ENCODE measurements around the gene AHNAK2.
A peak's percentile ranks its signal among the peaks of the same experiment; 100 is the strongest.
"Not testable (repeated sequence)": the region's sequence is repeated elsewhere in the genome, so short reads cannot be mapped to it uniquely, and the experiment has no call there.

Gene AHNAK2

GRCh38 chr14:104971447-104972240, 6.5 kb downstream of the AHNAK2 start:
- no peak for DNase-seq

GRCh38 chr14:104970231-104971068, 7.7 kb downstream of the AHNAK2 start:
- peak; percentile 85 for DNase-seq

GRCh38 chr14:104969741-104970230, 8.4 kb downstream of the AHNAK2 start:
- no peak for DNase-seq

GRCh38 chr14:104968541-104969401, 9.4 kb downstream of the AHNAK2 start:
- DNase-seq, result peak; percentile 35

- DNase-seq, result peak; percentile 72
These were observed 10.0 kb downstream of the AHNAK2 start for GRCh38 chr14:104968153-104968527.

- peak; percentile 55 for DNase-seq
These were observed 10.6 kb downstream of the AHNAK2 start for GRCh38 chr14:104967386-104968152.

GRCh38 chr14:104966981-104967385, 11.2 kb downstream of the AHNAK2 start:
- no peak for DNase-seq

GRCh38 chr14:104966261-104966865, 11.8 kb downstream of the AHNAK2 start:
- no peak for DNase-seq

GRCh38 chr14:104965561-104966231, 12.5 kb downstream of the AHNAK2 start:
- no peak for DNase-seq

GRCh38 chr14:104964546-104964945, 13.6 kb downstream of the AHNAK2 start:
- no peak for DNase-seq

GRCh38 chr14:104957146-104958113, 20.7 kb downstream of the AHNAK2 start:
- no peak for DNase-seq

- DNase-seq, result no peak
These were observed 21.8 kb downstream of the AHNAK2 start for GRCh38 chr14:104956290-104956890.

- DNase-seq, result no peak
These were observed 22.8 kb downstream of the AHNAK2 start for GRCh38 chr14:104955396-104955770.

GRCh38 chr14:104954746-104955395, 23.3 kb downstream of the AHNAK2 start:
- no peak for DNase-seq

GRCh38 chr14:104953896-104954656, 24.1 kb downstream of the AHNAK2 start:
- DNase-seq, result no peak

GRCh38 chr14:104953097-104953496, 25.1 kb downstream of the AHNAK2 start:
- no peak for DNase-seq

- not testable (repeated sequence) for DNase-seq
These were observed 26.1 kb downstream of the AHNAK2 start for GRCh38 chr14:104951863-104952657.

All from EL (cell line).